ENCODE data around the gene YTHDF1.
"Not testable (repeated sequence)": the region's sequence is repeated elsewhere in the genome, so short reads cannot be mapped to it uniquely, and the experiment has no call there.

Gene YTHDF1

GRCh38 chr20:63167026-63167917 lies 48.7 kb downstream of the YTHDF1 start:
- DNase-seq = no peak

DNA sequence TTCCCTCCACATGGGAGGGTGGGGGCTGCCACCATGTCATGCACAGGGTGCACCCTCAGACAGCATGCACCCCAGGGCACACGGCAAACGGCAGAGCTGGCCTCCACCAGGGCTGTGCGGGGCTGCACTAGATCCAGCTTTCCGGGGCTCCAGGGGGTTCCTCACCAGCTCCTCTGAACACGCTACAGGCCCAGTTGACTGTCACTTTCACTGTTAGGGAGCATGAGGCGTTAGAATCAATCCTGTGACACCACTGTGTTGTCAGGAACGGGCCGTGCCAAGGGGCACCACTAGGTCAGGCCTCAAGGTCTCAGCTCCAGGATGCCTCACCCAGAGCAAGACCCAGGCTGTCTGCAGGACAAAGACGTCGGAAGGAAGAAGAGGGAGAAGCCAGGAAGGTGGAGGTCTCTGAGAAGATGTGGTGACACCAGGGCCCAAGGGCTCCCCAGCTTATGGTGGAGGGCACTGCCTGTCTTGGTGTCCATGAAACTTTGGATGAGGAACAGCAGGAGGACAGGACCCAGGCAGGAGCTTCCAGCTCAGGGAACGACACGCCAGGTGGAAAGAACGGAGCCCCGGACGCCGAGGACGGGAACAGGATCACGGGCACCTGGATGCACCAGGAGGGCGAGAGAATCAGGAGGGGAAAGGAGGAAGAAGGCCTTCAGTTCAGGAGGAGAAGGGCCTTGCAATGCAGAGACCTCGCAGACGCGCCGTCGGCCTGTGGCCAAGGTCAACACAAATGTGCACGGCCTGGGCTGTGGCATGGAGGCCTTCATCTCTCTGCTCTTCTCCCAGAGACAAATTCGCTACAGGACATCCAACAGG lies 49.5 kb downstream of the YTHDF1 start:
- DNase-seq = no peak

DNA sequence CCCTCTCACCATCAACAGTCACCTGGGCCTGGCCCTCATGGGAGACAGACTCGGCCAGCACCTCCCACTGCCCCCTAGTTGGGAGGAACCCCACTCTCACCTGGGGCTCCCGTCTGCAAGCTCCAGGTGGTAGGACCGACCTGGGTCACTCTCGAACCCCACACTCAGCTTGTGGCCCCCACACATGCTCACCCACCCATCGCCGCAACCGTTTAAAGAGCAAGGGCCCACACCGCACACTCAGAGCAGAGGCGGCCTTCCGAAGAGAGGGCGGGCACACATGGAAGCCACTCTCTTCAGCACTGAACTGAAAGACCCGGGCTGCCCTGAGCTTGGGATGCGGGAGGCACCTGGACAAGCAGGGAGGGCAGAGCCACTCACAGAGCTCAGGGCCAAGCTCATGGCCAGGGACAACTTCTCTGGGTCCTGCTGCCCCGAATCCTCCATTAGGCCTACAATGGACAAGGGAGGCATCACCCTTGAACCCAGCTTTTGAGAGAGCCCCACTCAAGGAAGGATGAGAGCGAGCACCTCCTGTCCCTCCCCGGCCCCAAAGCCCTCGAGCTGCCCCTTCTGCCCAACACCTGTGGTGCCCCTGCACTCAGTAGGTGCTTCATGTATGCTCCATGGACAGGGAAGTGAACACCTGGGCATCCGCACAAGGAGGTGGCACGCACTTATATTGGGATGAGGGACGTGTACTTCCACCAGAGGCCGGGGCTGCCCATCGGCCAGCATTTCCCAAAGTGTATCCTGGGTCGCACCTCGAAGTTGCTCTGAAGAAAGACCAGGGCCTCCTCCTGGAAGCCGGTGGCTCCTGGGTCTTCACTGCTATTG lies 50.4 kb downstream of the YTHDF1 start:
- no peak for DNase-seq

GRCh38 chr20:63164484-63165355 lies 51.2 kb downstream of the YTHDF1 start:
- no peak for DNase-seq

GRCh38 chr20:63163596-63164483 lies 52.1 kb downstream of the YTHDF1 start:
- DNase-seq = no peak

DNA sequence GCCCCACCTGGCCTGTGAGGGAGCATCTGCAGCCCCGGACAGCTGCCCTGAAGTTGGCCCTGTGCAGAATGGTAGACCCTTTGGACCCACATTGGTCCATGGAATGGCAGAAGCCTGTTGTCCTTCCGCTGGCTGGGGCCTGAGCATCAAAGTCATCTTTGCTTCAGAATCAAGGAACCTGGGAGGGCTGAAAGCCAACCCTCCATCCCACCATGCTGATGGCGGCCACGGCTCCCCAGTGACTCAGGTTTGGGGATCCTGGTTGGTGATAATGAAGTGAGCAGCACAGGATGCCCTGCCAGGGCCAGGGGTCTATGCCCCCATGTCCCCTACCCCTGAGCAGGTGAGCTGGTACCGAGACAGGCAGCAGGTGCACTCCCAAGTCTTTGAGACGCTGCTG lies 52.8 kb downstream of the YTHDF1 start:
- DNase-seq = no peak

GRCh38 chr20:63162206-63162795 lies 53.6 kb downstream of the YTHDF1 start:
- no peak for DNase-seq

GRCh38 chr20:63161176-63161651 lies 54.7 kb downstream of the YTHDF1 start:
- no peak for DNase-seq

DNA sequence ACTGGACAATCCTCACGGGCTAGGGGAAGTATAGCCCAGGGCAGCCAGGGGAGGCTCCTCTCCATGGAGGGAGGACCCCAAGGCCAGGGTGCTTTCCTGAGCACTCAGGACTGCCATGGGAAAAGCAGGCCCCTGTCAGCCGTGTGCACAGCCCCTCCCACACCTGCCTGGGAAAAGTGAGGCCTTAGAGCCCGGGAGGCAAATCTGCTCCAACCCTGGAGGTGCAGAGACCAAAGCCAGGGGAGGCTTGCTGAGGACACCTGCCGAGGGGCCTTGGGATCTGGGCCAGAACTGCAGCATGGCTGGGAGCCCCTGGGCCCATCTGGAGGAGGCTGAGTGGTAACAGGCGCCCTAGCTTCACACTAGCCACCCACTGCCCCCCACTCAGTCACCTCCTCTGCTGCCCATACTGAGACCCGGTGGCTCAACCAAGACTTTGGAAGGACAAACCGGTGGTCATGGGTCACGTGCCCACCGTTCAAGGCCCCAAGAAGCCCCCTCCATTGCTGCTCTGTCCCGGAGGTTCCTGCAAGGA lies 55.2 kb downstream of the YTHDF1 start:
- DNase-seq = no peak

DNA sequence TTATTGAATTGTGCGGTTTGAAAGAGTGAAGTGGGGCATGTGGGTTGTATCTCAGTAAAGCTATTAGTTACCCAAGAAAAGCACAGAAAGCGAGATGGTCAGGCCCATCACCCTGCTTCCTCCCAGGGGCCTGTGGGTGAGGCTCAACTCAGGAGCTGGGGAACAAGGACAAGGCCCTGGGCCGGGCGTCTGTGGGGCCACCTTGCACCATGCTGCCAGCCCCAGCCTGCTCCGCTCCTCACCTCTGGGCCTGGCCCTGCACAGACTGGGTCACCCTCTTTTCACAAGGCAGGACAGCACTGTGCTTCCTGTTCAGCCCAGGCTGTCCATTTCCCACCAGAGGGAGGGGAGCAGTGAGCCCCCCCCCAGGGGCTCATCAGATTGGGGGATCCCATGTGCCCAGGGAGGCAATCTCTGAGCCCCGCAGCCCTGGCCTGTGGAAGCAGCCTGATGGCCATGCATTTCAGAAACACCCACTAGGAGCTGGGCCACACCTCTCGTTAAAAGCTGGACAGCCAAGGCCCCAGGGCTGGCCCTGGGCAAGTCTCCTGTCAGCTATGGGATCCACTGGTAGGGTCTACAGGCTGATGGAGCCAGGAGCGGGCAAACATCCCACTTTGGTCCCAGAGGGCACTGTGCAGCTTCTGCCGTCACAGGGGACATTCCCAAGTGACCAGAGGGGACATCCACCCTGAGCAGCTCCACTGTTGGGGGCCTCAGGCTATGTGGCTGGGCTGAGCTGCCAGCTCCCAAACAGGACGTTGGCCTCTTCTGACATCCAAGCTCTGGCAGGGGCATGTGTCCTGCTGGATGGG lies 55.9 kb downstream of the YTHDF1 start:
- DNase-seq = no peak

DNA sequence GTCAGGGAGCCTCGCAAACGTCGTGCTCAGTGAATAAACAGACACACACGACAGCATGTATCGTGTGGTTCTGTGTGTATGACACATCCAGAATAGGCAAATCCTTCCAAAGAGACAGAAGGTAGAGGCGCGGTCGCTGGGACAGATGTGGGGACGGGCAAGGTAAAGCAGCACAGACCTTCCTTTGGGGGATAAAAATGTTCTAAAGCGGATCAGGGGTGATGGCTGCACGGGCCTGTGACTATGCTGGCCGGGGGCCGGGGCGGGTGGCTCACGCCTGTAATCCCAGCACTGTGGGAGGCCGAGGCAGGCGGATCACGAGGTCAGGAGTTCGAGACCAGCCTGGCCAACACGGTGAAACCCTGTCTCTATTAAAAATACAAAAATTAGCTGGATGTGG lies 56.7 kb downstream of the YTHDF1 start:
- not testable (repeated sequence) for DNase-seq

DNA sequence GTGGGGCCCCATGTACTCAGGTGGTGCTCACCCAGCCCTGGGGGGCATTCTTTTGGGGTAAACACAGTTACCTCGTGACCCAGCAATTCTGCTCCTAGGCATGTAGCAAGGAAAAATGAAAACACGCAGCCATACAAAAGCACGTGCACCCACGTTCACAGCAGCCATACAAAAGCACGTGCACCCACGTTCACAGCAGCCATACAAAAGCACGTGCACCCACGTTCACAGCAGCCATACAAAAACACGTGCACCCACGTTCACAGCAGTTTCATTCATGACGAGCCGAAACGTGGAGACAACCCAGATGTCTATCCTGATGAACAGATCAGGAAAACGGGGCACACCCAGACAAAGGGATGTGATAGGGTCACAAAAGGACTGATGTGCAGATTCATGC lies 57.1 kb downstream of the YTHDF1 start:
- DNase-seq = no peak

- no peak for DNase-seq
Observed at GRCh38 chr20:63158352-63158751, 57.6 kb downstream of the YTHDF1 start.

GRCh38 chr20:63157431-63157830 lies 58.5 kb downstream of the YTHDF1 start:
- DNase-seq = not testable (repeated sequence)

GRCh38 chr20:63156221-63156671 lies 59.7 kb downstream of the YTHDF1 start:
- DNase-seq = no peak

DNA sequence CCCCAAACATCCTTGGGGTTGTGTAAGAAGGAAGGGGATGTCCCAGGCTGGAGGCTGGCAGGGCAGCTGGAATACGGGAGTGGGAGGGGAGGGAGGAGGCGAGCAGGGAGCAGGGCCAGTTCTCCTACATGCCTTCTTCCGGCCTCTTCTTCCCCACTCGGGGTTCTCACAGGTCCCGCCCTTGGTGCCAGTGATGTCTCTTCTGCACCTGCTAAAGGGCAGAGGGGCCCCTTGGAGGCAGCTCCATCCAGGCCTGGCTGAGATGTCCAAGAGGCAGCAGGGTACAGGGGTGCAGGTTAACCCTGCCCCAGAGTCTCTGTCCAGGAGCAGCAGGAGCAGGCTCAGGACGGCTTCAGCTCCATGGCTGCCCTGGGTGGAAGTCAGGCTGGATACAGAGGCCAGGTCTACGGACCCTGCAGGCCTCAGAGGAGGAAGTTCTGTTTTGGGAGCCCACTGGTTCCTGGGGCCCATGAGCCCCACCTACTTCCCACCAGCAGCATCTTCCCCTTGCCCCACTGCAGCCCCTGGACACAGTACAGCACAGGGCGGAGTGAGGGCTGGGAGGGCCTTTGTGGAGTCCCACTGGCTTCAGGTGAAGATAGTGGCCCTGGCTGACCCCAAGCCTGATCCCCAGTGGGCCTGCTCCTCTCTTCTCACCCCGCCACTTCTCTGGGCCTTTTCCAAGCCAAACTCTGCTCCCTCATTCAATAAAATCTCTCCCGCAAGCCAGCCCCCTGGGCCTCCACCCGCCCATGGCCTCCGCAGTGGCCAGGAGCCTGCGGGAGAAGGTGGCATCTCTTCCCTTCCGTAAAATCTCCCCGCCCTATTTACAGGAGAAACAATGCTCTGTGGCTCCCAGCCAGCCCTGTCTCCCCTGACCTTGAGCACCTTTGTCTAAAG lies 60.4 kb downstream of the YTHDF1 start:
- no peak for DNase-seq

- DNase-seq = no peak
Observed at GRCh38 chr20:63154395-63154794, 61.5 kb downstream of the YTHDF1 start.
